OCI-LY7 (cell line): ENCODE measurements around the gene CORO2B.

Source experiments
- EZH2phosphoT487 ChIP-seq: fragments of 200-600 bp; sonication (generic); IDR thresholded peaks from 2 replicates; pipeline ENCODE4 v1.6.1; 2018; ENCODE audit warnings: low read depth, borderline replicate concordance, mild to moderate bottlenecking, mixed run types, antibody characterized with exemption, low read length, moderate library complexity, mixed read lengths
- TF ChIP-seq, protein P1 (sequence below): fragments of 200-600 bp; sonication (generic); conservative IDR thresholded peaks from 2 replicates; pipeline ENCODE4 v1.5.1; 2014; ENCODE audit warnings: mild to moderate bottlenecking, antibody characterized with exemption, low read length, moderate library complexity, mixed read lengths

DNA sequence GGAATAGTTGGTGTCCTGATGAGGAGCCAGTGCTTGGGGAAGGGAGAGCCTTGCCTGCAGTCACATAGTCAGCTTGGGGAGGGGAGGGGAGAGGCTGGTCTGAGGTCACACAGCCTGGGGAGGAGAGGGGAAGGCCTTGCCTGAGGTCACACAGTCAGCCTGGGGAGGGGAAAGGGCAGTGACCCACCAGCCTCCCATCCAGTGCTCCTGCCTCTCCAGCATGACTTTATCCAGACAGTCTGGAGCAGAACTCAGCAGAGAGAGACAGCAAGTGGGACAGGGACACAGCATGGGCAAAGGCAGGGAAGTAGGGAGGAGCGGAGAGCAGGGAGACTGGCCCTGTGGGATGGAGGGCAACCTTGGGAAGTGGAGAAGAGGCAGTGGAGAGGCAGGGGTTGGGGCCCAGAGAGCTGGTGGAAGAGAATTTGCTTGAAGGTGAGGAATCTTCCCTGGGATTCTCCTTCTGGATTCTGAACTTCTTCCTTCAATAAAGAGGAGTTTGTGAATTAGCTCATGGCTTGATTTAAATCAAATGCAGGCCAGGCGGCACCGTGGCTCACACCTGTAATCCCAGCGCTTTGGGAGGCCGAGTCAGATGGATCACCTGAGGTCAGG is 64.5 kb downstream of the CORO2B start:
- TF ChIP-seq, protein P1, sequence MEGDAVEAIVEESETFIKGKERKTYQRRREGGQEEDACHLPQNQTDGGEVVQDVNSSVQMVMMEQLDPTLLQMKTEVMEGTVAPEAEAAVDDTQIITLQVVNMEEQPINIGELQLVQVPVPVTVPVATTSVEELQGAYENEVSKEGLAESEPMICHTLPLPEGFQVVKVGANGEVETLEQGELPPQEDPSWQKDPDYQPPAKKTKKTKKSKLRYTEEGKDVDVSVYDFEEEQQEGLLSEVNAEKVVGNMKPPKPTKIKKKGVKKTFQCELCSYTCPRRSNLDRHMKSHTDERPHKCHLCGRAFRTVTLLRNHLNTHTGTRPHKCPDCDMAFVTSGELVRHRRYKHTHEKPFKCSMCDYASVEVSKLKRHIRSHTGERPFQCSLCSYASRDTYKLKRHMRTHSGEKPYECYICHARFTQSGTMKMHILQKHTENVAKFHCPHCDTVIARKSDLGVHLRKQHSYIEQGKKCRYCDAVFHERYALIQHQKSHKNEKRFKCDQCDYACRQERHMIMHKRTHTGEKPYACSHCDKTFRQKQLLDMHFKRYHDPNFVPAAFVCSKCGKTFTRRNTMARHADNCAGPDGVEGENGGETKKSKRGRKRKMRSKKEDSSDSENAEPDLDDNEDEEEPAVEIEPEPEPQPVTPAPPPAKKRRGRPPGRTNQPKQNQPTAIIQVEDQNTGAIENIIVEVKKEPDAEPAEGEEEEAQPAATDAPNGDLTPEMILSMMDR: no peak
- TF ChIP-seq EZH2phosphoT487: no peak
